Measurements from ENCODE around the gene RPN1. TPM values are rescaled to one million over a fixed set of nuclear protein-coding genes. Genes with fewer than 3 reads are reported as not detected.

The RPN1 gene
- total and polyA plus RNA-seq, 2 of the 8 experiments (the other 6 are each of a cell fraction or from before 2014, with no cell fraction given) = 165 to 211 TPM

DNA sequence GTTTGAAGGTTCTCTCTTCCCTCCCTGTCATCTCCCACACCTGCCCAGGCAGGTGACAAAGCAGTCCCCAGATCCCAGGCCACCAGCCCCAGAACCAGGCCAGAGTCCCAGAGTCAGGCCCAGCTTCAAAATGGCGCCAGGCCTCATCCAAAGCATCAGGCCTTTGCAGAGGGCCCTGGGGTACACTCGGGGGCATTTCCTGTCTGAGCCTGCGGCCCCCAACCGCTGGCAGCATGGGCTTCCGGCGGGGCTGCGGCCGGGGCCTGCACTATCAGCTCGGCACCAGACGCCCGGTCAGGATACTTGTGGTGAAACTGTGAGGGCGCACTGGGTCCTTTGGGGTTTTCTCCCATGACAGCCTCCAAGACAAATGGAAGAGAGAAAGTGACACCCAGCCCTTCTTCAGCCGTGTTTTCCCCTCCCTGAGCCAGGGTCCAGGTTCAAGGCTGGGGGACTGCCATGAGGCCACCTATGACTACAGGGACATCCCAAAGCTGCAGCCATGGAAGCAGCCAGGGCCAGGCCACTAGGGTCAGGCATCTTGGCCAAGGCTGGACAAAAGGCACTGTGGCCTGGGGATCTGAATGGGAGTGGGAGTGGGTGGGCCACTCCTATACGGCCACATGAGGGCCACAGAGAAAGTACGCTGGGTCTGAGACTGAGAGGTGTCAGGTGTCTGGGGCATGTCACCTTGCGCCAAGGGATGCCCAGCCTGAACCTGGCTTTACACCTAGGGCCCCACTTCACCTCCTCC is 33.9 kb downstream of the RPN1 start (continued):
- TF ChIP-seq, protein P1, sequence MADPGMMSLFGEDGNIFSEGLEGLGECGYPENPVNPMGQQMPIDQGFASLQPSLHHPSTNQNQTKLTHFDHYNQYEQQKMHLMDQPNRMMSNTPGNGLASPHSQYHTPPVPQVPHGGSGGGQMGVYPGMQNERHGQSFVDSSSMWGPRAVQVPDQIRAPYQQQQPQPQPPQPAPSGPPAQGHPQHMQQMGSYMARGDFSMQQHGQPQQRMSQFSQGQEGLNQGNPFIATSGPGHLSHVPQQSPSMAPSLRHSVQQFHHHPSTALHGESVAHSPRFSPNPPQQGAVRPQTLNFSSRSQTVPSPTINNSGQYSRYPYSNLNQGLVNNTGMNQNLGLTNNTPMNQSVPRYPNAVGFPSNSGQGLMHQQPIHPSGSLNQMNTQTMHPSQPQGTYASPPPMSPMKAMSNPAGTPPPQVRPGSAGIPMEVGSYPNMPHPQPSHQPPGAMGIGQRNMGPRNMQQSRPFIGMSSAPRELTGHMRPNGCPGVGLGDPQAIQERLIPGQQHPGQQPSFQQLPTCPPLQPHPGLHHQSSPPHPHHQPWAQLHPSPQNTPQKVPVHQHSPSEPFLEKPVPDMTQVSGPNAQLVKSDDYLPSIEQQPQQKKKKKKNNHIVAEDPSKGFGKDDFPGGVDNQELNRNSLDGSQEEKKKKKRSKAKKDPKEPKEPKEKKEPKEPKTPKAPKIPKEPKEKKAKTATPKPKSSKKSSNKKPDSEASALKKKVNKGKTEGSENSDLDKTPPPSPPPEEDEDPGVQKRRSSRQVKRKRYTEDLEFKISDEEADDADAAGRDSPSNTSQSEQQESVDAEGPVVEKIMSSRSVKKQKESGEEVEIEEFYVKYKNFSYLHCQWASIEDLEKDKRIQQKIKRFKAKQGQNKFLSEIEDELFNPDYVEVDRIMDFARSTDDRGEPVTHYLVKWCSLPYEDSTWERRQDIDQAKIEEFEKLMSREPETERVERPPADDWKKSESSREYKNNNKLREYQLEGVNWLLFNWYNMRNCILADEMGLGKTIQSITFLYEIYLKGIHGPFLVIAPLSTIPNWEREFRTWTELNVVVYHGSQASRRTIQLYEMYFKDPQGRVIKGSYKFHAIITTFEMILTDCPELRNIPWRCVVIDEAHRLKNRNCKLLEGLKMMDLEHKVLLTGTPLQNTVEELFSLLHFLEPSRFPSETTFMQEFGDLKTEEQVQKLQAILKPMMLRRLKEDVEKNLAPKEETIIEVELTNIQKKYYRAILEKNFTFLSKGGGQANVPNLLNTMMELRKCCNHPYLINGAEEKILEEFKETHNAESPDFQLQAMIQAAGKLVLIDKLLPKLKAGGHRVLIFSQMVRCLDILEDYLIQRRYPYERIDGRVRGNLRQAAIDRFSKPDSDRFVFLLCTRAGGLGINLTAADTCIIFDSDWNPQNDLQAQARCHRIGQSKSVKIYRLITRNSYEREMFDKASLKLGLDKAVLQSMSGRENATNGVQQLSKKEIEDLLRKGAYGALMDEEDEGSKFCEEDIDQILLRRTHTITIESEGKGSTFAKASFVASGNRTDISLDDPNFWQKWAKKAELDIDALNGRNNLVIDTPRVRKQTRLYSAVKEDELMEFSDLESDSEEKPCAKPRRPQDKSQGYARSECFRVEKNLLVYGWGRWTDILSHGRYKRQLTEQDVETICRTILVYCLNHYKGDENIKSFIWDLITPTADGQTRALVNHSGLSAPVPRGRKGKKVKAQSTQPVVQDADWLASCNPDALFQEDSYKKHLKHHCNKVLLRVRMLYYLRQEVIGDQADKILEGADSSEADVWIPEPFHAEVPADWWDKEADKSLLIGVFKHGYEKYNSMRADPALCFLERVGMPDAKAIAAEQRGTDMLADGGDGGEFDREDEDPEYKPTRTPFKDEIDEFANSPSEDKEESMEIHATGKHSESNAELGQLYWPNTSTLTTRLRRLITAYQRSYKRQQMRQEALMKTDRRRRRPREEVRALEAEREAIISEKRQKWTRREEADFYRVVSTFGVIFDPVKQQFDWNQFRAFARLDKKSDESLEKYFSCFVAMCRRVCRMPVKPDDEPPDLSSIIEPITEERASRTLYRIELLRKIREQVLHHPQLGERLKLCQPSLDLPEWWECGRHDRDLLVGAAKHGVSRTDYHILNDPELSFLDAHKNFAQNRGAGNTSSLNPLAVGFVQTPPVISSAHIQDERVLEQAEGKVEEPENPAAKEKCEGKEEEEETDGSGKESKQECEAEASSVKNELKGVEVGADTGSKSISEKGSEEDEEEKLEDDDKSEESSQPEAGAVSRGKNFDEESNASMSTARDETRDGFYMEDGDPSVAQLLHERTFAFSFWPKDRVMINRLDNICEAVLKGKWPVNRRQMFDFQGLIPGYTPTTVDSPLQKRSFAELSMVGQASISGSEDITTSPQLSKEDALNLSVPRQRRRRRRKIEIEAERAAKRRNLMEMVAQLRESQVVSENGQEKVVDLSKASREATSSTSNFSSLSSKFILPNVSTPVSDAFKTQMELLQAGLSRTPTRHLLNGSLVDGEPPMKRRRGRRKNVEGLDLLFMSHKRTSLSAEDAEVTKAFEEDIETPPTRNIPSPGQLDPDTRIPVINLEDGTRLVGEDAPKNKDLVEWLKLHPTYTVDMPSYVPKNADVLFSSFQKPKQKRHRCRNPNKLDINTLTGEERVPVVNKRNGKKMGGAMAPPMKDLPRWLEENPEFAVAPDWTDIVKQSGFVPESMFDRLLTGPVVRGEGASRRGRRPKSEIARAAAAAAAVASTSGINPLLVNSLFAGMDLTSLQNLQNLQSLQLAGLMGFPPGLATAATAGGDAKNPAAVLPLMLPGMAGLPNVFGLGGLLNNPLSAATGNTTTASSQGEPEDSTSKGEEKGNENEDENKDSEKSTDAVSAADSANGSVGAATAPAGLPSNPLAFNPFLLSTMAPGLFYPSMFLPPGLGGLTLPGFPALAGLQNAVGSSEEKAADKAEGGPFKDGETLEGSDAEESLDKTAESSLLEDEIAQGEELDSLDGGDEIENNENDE (IDR thresholded peaks at IDR 0.05; ENCODE audit: insufficient replicate concordance, low read length) = no peak
- TF ChIP-seq POLR2A (IDR thresholded peaks at IDR 0.05; ENCODE audit: control extremely low read depth in 1 of 2, low read depth in 2 of 2, low read length in 2 of 2) (no peak), EZH2 (IDR thresholded peaks at IDR 0.05; ENCODE audit: low read depth, low read length, severe bottlenecking) (no peak), POLR2AphosphoS5 (IDR thresholded peaks at IDR 0.05; ENCODE audit: low read depth, low read length) (no peak), MAFK (IDR thresholded peaks at IDR 0.05; ENCODE audit: low read depth, low read length) (no peak), CHD2 (IDR thresholded peaks at IDR 0.05; ENCODE audit: low read length) (no peak), CTBP2 (IDR thresholded peaks at IDR 0.05; ENCODE audit: borderline replicate concordance, insufficient read depth, insufficient read length, low read length) (no peak), RNF2 (IDR thresholded peaks at IDR 0.05; ENCODE audit: borderline replicate concordance, low read depth, low read length, missing control alignments, poor library complexity, severe bottlenecking) (no peak)
